Neural progenitor cell (in vitro differentiated cells): Measurements from ENCODE around the gene TUBG2. TPM values are rescaled to one million over a fixed set of nuclear protein-coding genes. Genes with fewer than 3 reads are reported as not detected.

Experiments
- DNase-seq: peaks from one replicate; pipeline ENCODE4 v3.0.0-alpha.2; 2016; ENCODE audit warnings: low spot score
- H2AFZ ChIP-seq: fragments of 200-600 bp; sonication (generic); replicated peaks from 2 replicates; pipeline ENCODE4 v1.6.1; 2016; ENCODE audit warnings: antibody characterized with exemption
- H3F3A ChIP-seq: fragments of 200-600 bp; sonication (generic); 2 replicates; pipeline ENCODE4 v1.6.1; 2016; ENCODE audit warnings: antibody characterized with exemption, low read depth
- H3K27ac ChIP-seq: fragments of 200-600 bp; sonication (generic); 2 replicates; pipeline ENCODE4 v1.5.1; 2016; ENCODE audit warnings: mild to moderate bottlenecking
- H3K27me3 ChIP-seq: fragments of 200-600 bp; sonication (generic); 2 replicates; pipeline ENCODE4 v1.6.1; 2016; ENCODE audit warnings: mild to moderate bottlenecking, moderate library complexity
- H3K36me3 ChIP-seq: fragments of 200-600 bp; sonication (generic); 2 replicates; pipeline ENCODE4 v1.5.1; 2016
- H3K4me1 ChIP-seq: fragments of 200-600 bp; sonication (generic); 2 replicates; pipeline ENCODE4 v1.6.1; 2016; ENCODE audit warnings: mixed run types
- H3K4me2 ChIP-seq: fragments of 200-600 bp; sonication (generic); 2 replicates; pipeline ENCODE4 v1.6.1; 2016
- H3K4me3 ChIP-seq: fragments of 200-600 bp; sonication (generic); 2 replicates; pipeline ENCODE4 v1.5.1; 2016
- H3K79me2 ChIP-seq: fragments of 200-600 bp; sonication (generic); 2 replicates; pipeline ENCODE4 v1.6.1; 2016; ENCODE audit warnings: low read depth
- H3K9ac ChIP-seq: fragments of 200-600 bp; sonication (generic); 2 replicates; pipeline ENCODE4 v1.6.1; 2016
- H3K9me3 ChIP-seq: fragments of 200-600 bp; sonication (generic); 2 replicates; pipeline ENCODE4 v1.5.1; 2016; ENCODE audit warnings: low read depth
- H4K20me1 ChIP-seq: fragments of 200-600 bp; sonication (generic); 2 replicates; pipeline ENCODE4 v1.6.1; 2016; ENCODE audit warnings: low read depth
- H3K27ac Mint-ChIP-seq: 3 replicates; pipeline ENCODE4 v1.8.0; 2021; ENCODE audit warnings: mixed read lengths
- H3K27me3 Mint-ChIP-seq: 2 replicates; pipeline ENCODE4 v1.8.0; 2022; ENCODE audit warnings: low read depth, mild to moderate bottlenecking, inconsistent platforms, moderate library complexity, mixed read lengths; ENCODE audit not compliant: insufficient read depth
- H3K36me3 Mint-ChIP-seq: 3 replicates; pipeline ENCODE4 v1.8.0; 2021; ENCODE audit warnings: mixed read lengths
- H3K4me1 Mint-ChIP-seq: 3 replicates; pipeline ENCODE4 v1.8.0; 2021; ENCODE audit warnings: mixed read lengths
- H3K4me3 Mint-ChIP-seq: 3 replicates; pipeline ENCODE4 v1.8.0; 2021; ENCODE audit warnings: mild to moderate bottlenecking, moderate library complexity, mixed read lengths
- H3K9me3 Mint-ChIP-seq: 3 replicates; pipeline ENCODE4 v1.8.0; 2020; ENCODE audit warnings: mixed read lengths
- CTCF ChIP-seq: fragments of 200-600 bp; sonication (generic); IDR thresholded peaks from 2 replicates; pipeline ENCODE4 v1.5.1; 2017; ENCODE audit warnings: antibody characterized with exemption, mild to moderate bottlenecking
- EZH2 ChIP-seq: fragments of 200-600 bp; sonication (generic); IDR thresholded peaks from 2 replicates; pipeline ENCODE4 v1.6.1; 2017; ENCODE audit warnings: antibody characterized with exemption, mild to moderate bottlenecking, moderate library complexity
- EZH2phosphoT487 ChIP-seq: fragments of 200-600 bp; sonication (generic); IDR thresholded peaks from 2 replicates; pipeline ENCODE4 v1.6.1; 2017; ENCODE audit warnings: antibody characterized with exemption
- total RNA-seq: library from RNA; depleted of rRNA; stranded (reverse); fragments of >200 nt; gene quantifications from 2 replicates; pipeline ENCODE4 v1.2.3, GENCODE V29; 2015; ENCODE audit warnings: low replicate concordance

The TUBG2 gene
- total RNA-seq, 1 donor from 2014 or later = 12.8 TPM

- TF ChIP-seq CTCF (no peak), EZH2 (no peak), EZH2phosphoT487 (no peak)
Observed at GRCh38 chr17:42683407-42684034, 24.4 kb downstream of the TUBG2 start.

GRCh38 chr17:42684929-42685556, 26.0 kb downstream of the TUBG2 start:
- no peak overlapping the region for H3K9ac ChIP-seq
- H3K36me3 ChIP-seq = no peaks in the 10 kb centered on the region
- H3K4me3 ChIP-seq = no peak overlapping the region
- H3F3A ChIP-seq = peaks cover 39% of the 10 kb centered on the region
- no peaks in the 10 kb centered on the region for H3K9me3 ChIP-seq
- H3K27ac ChIP-seq = no peak overlapping the region
- H3K4me3 Mint-ChIP-seq = peak overlapping the region; percentile 53
- H3K4me2 ChIP-seq = no peak overlapping the region
- DNase-seq = no peak
- peaks cover 11% of the 10 kb centered on the region for H3K4me1 ChIP-seq
- H3K36me3 Mint-ChIP-seq = peaks cover 19% of the 10 kb centered on the region
- no peak overlapping the region for H2AFZ ChIP-seq
- H3K79me2 ChIP-seq = no peaks in the 10 kb centered on the region
- peaks cover 7% of the 10 kb centered on the region for H4K20me1 ChIP-seq
- TF ChIP-seq CTCF = no peak
- TF ChIP-seq EZH2 = no peak
- TF ChIP-seq EZH2phosphoT487 = no peak
- no peaks in the 10 kb centered on the region for H3K9me3 Mint-ChIP-seq
- peaks cover 15% of the 10 kb centered on the region for H3K27me3 ChIP-seq
- peaks cover 5% of the 10 kb centered on the region for H3K27me3 Mint-ChIP-seq
- no peak overlapping the region for H3K27ac Mint-ChIP-seq
- H3K4me1 Mint-ChIP-seq = peaks cover 33% of the 10 kb centered on the region

More at GRCh38 chr17:42683407-42684034, 24.4 kb downstream of the TUBG2 start:
- Mint-ChIP-seq H3K4me1 (peaks cover 40% of the 10 kb centered on the region), H3K4me3 (peak overlapping the region; percentile 90), H3K9me3 (no peaks in the 10 kb centered on the region), H3K27ac (no peak overlapping the region), H3K27me3 (peaks cover 5% of the 10 kb centered on the region), H3K36me3 (peaks cover 16% of the 10 kb centered on the region)
- Histone ChIP-seq H3F3A (peaks cover 54% of the 10 kb centered on the region), H3K36me3 (no peaks in the 10 kb centered on the region), H3K4me3 (peak overlapping the region; percentile 68), H4K20me1 (peaks cover 7% of the 10 kb centered on the region), H3K9me3 (no peaks in the 10 kb centered on the region), H3K79me2 (no peaks in the 10 kb centered on the region), H3K27me3 (peaks cover 17% of the 10 kb centered on the region), H2AFZ (peak overlapping the region; percentile 75), H3K4me1 (peaks cover 24% of the 10 kb centered on the region), H3K27ac (no peak overlapping the region), H3K9ac (no peak overlapping the region), H3K4me2 (peak overlapping the region; percentile 83)
- DNase-seq = peak; percentile 58

DNA sequence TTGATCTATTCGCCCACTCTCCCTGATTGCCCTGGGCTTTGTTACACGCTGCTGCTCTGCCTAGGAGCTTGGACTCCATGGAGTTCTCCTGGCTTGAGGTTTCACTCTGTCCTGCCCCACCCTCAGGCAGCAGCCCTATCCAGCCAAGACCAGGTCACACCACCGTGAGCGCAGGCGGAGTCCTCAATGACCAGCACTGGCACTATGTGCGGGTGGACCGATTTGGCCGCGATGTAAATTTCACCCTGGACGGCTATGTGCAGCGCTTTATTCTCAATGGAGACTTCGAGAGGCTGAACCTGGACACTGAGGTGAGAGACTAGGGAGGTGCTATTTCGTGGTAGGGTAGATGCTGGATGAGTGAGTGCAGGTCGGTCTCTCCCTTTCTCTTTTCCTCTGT, 26.7 kb downstream of the TUBG2 start:
- Histone ChIP-seq H3F3A (peaks cover 31% of the 10 kb centered on the region), H3K36me3 (no peaks in the 10 kb centered on the region), H3K79me2 (no peaks in the 10 kb centered on the region), H3K4me2 (no peak overlapping the region), H3K27ac (no peak overlapping the region), H3K9ac (no peak overlapping the region), H3K4me1 (peaks cover 8% of the 10 kb centered on the region), H3K4me3 (no peak overlapping the region), H3K27me3 (peaks cover 8% of the 10 kb centered on the region), H2AFZ (no peak overlapping the region), H3K9me3 (no peaks in the 10 kb centered on the region), H4K20me1 (peaks cover 7% of the 10 kb centered on the region)
- Mint-ChIP-seq H3K9me3 (no peaks in the 10 kb centered on the region), H3K27ac (peak overlapping the region; percentile 18), H3K36me3 (peaks cover 21% of the 10 kb centered on the region), H3K27me3 (peaks cover 3% of the 10 kb centered on the region), H3K4me1 (peaks cover 28% of the 10 kb centered on the region), H3K4me3 (peak overlapping the region; percentile 30)
- DNase-seq = no peak
- TF ChIP-seq EZH2 (no peak), EZH2phosphoT487 (no peak), CTCF (no peak)
